HPDE6-E6E7 (cell line): ENCODE results near the gene AGGF1.
"Not testable (repeated sequence)": the region's sequence is repeated elsewhere in the genome, so short reads cannot be mapped to it uniquely, and the experiment has no call there.

Experiments
- DNase-seq: peaks from one replicate; pipeline ENCODE4 v3.0.0; 2011; ENCODE audit warnings: missing footprints; ENCODE audit errors: extremely low spot score

AGGF1 gene

DNA sequence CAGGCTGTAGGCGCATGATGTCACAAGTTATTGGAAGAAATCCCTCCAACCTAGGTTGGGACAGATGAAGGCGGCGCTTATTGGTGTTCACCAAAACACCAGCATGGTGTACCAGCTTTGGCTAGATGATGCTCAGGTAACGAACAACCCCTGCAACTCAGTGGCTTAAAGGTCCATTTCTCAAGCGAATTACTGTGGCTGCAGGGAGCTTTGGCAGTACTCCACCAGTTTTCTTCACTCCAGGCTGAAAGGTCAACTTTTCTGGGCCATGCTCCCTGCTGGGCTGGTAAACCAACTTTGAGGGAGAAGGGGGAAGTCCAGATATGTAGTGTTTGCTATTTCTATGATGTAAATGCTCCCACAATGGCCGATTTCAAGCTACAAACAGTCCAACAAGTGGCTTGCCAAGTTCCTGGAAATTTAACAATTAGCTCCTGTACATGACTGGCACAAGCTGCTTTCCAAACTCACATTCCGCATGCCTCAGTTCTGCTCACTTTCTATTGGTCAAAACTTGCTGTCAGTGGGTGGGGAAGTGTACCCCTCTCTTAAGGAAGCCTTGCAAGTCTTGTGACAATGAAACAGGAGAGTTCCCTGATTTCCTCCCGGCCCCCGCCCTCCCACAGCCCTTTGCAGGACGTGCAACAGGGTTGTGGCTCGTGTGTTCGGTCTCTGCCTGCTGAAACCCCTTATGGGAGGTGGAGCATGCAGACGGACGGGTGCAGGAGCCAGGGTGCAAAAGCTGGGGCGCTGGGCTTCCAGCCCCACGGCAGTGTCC is 57.5 kb downstream of the AGGF1 start:
- no peak for DNase-seq

DNA sequence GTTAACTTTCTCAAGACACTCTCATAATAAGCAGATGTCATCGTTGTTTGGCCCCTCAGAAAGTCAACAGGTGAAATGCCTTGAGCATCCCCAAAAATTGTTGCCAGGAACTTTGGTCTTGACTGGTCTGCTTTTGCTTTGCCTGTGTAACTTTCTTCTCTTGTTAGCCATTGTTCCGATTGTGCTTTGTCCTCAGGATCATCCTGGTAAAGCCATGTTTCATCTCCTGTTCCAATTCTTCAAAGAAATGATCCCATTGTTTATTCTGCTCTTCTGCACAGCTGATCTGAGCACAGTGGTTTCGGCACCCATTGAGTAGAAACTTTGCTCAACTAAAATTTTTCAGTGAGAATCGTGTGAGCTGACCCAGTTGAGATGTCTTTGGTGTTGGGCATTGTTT is 65.0 kb downstream of the AGGF1 start:
- no peak for DNase-seq

DNA sequence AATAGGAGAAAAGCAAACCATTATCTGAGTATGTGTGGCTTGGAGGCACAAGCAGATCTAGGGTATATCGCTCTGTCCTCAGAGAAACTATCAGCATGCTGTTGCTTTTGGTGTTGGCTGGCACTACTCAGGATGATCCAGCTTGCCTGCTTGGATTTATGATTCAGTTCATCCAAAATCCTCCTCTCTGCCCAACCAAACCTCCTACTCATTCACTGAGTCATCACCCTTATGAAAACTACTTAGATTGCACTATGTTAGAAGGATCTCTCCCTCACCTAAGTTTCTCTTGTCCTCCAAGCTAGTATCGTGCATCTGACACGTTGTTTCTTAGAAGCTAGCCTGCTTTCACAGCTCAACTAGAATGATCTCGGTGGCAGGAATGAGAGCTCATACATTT is 71.1 kb downstream of the AGGF1 start:
- DNase-seq: peak; percentile 17

DNA sequence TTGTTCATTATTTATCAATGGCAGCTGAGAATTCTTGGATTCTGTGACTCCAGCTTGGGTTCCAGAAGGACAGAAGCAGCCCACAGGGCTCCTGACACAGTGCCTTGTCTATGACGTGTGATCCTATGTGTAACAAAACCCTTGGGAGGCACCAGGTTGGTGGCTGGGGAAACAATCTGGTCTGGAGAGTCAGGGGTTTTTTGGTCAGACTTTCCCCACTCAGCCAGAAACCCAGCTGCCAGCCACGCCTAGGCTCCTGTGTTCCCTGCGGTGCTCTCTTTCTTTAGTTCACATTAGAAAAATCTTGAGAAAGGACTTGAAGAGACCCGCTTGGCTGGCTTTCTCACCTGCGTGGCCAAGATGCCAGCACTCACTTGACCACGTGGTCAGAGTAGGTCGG is 72.3 kb downstream of the AGGF1 start:
- DNase-seq: no peak

DNA sequence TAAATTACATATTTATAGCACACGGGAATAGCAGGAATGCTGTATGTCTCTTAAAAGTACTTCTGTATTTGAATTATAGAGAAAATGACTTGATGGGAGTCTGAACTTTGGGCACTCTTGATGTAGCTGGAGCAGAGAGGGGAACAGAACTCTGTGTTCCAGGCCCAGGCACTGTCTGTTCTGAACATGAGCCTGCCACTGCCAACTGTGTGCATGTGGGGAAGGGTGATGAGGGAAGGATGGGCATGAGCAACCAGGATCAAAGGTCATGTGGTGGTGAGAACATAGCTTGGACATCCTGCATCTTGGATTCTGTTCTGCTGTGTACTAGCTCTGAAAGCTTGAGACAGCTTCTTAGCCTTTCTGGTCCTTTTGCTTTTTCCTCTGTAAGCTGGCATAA is 73.3 kb downstream of the AGGF1 start:
- no peak for DNase-seq

DNA sequence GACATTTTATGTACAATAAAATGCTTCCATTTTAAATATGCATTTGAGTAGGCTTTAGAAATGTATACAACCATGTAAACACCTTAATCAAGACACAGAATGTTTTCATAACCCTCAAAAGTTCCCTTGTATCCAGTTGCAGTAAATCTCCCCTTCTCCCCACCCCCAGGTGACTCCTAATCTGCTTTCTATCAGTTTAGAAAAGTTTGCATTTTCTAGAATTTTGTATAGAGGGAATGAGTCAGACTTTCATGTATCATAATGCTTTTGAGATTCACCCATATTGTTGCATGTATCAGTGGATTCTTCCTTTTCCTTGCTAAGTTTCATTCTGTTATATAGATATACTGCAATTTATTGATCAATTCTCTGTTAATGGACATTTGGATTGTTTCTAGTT is 74.6 kb downstream of the AGGF1 start:
- no peak for DNase-seq

DNA sequence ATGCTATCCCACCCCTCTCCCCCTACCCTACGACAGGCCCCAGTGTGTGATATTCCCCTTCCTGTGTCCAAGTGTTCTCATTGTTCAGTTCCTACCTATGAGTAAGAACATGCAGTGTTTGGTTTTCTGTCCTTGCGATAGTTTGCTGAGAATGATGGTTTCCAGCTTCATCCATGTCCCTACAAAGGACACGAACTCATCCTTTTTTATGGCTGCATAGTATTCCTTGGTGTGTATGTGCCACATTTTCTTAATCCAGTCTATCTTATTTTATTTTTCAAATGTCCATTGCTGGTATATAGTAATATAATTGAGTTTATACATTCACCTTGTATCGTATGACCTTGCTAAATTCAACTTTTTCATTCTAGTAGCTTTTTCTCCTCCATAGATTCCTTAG is 76.8 kb downstream of the AGGF1 start:
- DNase-seq: not testable (repeated sequence)
